ENCODE results near the gene PDCD2L. TPM values are rescaled to one million over a fixed set of nuclear protein-coding genes. Genes with fewer than 3 reads are reported as not detected.
"Not testable (repeated sequence)": the region's sequence is repeated elsewhere in the genome, so short reads cannot be mapped to it uniquely, and the experiment has no call there.

PDCD2L gene
- total RNA-seq, 2 donors from 2014 or later, result 15.5 to 16.2 TPM

DNA sequence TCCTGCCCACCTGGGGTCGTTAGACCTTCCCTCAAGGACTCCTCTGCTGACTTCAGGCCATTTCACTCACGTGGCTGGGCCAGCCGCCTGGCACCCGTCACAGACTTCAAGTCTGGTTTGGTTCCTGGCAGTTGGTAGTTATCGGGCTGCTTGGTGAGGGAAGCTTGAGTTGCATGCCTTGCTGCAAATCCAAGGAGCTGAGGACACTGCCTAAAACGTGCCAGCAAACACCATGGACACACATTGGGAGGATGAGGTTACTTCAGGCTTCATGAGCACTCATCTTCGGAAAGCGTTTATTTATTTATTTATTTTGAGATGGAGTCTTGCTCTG, 36.6 kb upstream of the PDCD2L start:
- Histone ChIP-seq H3K27ac (no peak overlapping the region), H3K27me3 (replicated peaks; ENCODE audit: insufficient read depth) (no peaks in the 10 kb centered on the region), H3K9me3 (no peaks in the 10 kb centered on the region), H3K4me3 (no peak overlapping the region), H3K4me1 (replicated peaks) (no peaks in the 10 kb centered on the region), H3K36me3 (peaks cover 0 to 18% of the 10 kb centered on the region in 2 donors)
- WGBS, result 84% methylated on average over 8 of the region's 8 CpGs
- no peak for DNase-seq (ENCODE audit: low spot score)
- TF ChIP-seq POLR2AphosphoS5 (IDR thresholded peaks at IDR 0.05), result no peak
- intact Hi-C loops (cut with DNase I), result no loop called here

DNA sequence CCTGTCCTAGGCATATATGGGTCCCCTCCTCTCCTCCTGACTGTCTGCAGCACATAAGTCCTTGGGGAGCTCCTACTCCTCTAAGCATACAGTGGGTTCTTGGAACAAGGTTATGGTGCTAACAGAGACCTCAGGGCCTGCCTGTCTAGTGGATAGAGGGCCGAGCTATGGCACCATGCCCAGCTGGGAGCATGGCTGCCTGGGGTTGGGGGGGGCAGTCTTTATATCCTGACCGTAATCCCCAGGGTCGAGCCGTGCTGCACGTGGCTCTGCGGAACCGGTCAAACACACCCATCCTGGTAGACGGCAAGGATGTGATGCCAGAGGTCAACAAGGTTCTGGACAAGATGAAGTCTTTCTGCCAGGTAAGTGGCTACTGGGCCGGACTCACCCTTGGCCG, 35.9 kb upstream of the PDCD2L start:
- TF ChIP-seq, protein P1, sequence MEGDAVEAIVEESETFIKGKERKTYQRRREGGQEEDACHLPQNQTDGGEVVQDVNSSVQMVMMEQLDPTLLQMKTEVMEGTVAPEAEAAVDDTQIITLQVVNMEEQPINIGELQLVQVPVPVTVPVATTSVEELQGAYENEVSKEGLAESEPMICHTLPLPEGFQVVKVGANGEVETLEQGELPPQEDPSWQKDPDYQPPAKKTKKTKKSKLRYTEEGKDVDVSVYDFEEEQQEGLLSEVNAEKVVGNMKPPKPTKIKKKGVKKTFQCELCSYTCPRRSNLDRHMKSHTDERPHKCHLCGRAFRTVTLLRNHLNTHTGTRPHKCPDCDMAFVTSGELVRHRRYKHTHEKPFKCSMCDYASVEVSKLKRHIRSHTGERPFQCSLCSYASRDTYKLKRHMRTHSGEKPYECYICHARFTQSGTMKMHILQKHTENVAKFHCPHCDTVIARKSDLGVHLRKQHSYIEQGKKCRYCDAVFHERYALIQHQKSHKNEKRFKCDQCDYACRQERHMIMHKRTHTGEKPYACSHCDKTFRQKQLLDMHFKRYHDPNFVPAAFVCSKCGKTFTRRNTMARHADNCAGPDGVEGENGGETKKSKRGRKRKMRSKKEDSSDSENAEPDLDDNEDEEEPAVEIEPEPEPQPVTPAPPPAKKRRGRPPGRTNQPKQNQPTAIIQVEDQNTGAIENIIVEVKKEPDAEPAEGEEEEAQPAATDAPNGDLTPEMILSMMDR (IDR thresholded peaks at IDR 0.05), result no peak
- TF ChIP-seq POLR2AphosphoS5 (IDR thresholded peaks at IDR 0.05), result no peak
- no peak for TF ChIP-seq POLR2A (IDR thresholded peaks at IDR 0.05)
- Histone ChIP-seq H3K4me1 (replicated peaks) (no peaks in the 10 kb centered on the region), H3K9me3 (no peaks in the 10 kb centered on the region), H3K27ac (no peak overlapping the region), H3K27me3 (replicated peaks; ENCODE audit: insufficient read depth) (no peaks in the 10 kb centered on the region), H3K36me3 (peaks cover 0 to 18% of the 10 kb centered on the region in 2 donors), H3K4me3 (no peak overlapping the region)
- 79% methylated on average over 10 of the region's 10 CpGs for WGBS
- no peak for DNase-seq (ENCODE audit: low spot score)
- intact Hi-C loops (cut with DNase I), result no loop called here

DNA sequence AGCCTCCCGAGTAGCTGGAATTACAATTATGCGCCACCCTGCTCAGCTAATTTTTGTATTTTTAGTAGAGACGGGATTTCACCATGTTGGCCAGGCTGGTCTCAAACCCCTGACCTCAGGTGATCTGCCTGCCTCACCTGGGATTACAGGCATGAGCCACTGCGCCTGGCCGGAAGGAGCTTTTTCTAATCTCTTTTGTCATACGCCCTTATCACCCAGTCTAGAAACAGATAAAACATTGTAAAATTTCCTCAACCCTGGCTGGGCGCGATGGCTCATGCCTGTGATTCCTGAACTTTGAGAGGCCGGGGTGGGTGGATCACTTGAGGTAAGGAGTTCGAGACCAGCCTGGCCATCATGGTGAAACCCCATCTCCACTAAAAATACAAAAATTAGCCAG, 35.0 kb upstream of the PDCD2L start:
- H3K4me3 ChIP-seq; intact Hi-C loops (cut with DNase I); H3K27me3 ChIP-seq (replicated peaks; ENCODE audit: insufficient read depth); H3K27ac ChIP-seq; DNase-seq (ENCODE audit: low spot score); H3K9me3 ChIP-seq; H3K4me1 ChIP-seq (replicated peaks): not testable (repeated sequence)
- peaks cover 0 to 18% of the 10 kb centered on the region in 2 donors for H3K36me3 ChIP-seq
- WGBS, result 90% methylated on average over 10 of the region's 10 CpGs

DNA sequence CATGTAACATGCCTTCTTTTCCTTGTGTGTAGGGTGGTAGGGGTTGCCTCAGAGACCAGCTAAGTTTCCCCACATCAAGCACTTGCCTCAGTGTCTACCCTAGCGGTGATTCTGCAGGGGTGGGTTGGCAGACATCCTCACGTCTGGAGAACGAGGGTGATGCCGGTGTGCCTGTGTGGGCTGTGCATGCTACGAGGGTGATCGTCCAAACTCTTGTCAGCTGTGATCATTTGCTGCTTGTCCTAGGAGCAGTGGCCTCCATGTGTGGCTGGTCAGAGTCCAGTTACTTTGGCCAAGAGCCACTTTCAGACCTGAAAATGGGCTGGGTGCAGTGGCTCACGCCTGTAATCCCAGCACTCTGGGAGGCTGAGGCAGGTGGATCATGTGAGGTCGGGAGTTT, 34.1 kb upstream of the PDCD2L start:
- Histone ChIP-seq H3K27ac (no peak overlapping the region), H3K36me3 (peaks cover under 1 to 18% of the 10 kb centered on the region in 2 donors), H3K27me3 (replicated peaks; ENCODE audit: insufficient read depth) (no peaks in the 10 kb centered on the region), H3K4me3 (no peak overlapping the region), H3K9me3 (no peaks in the 10 kb centered on the region), H3K4me1 (replicated peaks) (no peaks in the 10 kb centered on the region)
- no peak for TF ChIP-seq POLR2AphosphoS5 (IDR thresholded peaks at IDR 0.05)
- TF ChIP-seq POLR2A (IDR thresholded peaks at IDR 0.05), result no peak
- TF ChIP-seq, protein P1 (IDR thresholded peaks at IDR 0.05), result no peak
- DNase-seq (ENCODE audit: low spot score), result no peak
- 89% methylated on average over 8 of the region's 8 CpGs for WGBS
- intact Hi-C loops (cut with DNase I), result no loop called here

DNA sequence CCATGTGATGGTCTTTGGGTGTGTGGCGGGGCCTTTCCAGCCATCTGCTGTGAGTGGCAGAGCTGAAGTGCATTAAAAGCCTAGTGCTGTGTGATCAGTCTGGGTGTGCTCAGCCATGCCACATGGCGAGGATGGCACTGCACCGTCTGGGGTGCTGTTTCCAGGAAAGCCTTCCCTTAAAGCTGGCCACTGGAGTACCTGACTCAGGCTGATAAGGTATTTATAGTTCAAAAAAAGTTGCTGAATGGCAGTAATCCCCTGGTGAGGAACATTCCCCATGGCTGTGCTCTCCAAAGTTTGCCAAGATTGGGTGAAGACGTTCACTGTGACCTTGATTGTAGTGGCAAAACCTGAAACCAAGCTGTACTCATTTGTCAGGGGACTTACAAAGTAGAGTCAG, 33.2 kb upstream of the PDCD2L start:
- no peaks in the 10 kb centered on the region for H3K9me3 ChIP-seq
- no peak for DNase-seq (ENCODE audit: low spot score)
- TF ChIP-seq, protein P1 (IDR thresholded peaks at IDR 0.05), result no peak
- TF ChIP-seq POLR2AphosphoS5 (IDR thresholded peaks at IDR 0.05) (no peak), POLR2A (IDR thresholded peaks at IDR 0.05) (no peak)
- no peak overlapping the region for H3K4me3 ChIP-seq
- H3K27ac ChIP-seq, result no peak overlapping the region
- 82% methylated on average over 4 of the region's 4 CpGs for WGBS
- H3K36me3 ChIP-seq, result peaks cover 3 to 18% of the 10 kb centered on the region in 2 donors
- no peaks in the 10 kb centered on the region for H3K27me3 ChIP-seq (replicated peaks; ENCODE audit: insufficient read depth)
- intact Hi-C loops (cut with DNase I), result no loop called here
- no peaks in the 10 kb centered on the region for H3K4me1 ChIP-seq (replicated peaks)

DNA sequence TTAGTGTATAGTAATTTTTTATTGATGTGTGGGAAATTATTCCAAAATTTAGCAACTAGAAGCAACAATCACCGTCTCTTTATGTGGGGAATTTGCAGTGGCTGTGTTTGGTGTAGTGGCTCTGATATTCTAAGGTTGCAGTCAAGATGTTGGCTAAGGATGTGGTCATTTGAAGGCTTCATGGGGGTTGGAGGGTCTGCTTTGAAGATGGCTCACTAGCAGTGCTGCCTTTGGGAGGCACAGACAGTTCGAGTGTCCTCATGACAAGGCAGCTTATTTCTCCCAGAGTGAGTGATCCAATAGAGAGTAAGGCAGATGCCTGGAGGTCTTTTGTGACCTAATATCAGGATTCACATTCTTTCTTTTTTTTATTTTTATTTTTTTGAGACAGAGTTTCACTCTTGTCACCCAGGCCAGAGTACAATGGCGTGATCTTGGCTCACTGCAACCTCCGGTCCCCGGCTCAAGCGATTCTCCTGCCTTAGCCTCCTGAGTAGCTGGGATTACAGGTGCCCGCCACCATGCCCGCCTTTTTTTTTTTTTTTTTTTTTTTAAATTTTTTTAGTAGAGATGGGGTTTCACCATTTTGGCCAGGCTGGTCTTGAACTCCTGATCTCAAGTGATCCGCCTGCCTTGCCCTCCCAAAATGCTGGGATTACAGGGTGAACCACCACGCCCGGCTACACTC, 30.5 kb upstream of the PDCD2L start:
- H3K9me3 ChIP-seq, result no peaks in the 10 kb centered on the region
- WGBS, result 96% methylated on average over 11 of the region's 11 CpGs
- intact Hi-C loops (cut with DNase I), result no loop called here
- H3K4me1 ChIP-seq (replicated peaks), result no peaks in the 10 kb centered on the region
- TF ChIP-seq POLR2AphosphoS5 (IDR thresholded peaks at IDR 0.05), result no peak
- TF ChIP-seq, protein P1 (IDR thresholded peaks at IDR 0.05), result no peak
- TF ChIP-seq POLR2A (IDR thresholded peaks at IDR 0.05), result no peak
- H3K36me3 ChIP-seq, result peaks cover 3 to 13% of the 10 kb centered on the region in 2 donors
- DNase-seq (ENCODE audit: low spot score), result no peak
- H3K27me3 ChIP-seq (replicated peaks; ENCODE audit: insufficient read depth), result no peaks in the 10 kb centered on the region
- H3K27ac ChIP-seq, result no peak overlapping the region
- H3K4me3 ChIP-seq, result no peak overlapping the region
